Small intestine (tissue), 7 donors: ENCODE data around the gene SUGCT. TPM values are rescaled to one million over a fixed set of nuclear protein-coding genes. Genes with fewer than 3 reads are reported as not detected.
"Not testable (repeated sequence)": the region's sequence is repeated elsewhere in the genome, so short reads cannot be mapped to it uniquely, and the experiment has no call there.

ENCODE experiments used
- DNase-seq, 2 donors: peaks; one replicate each; pipeline versions ENCODE4 v3.0.0 to v3.0.0-alpha.2; 2013
- FAIRE-seq: peaks from 2 replicates; lab custom pipeline; 2012; peaks lifted over from hg19 to GRCh38; lab: Jason Lieb, UNC
- H3K27ac ChIP-seq, 3 donors: one replicate each; pipeline ENCODE4 v1.5.1; 2013; ENCODE audit warnings: low read length in 2 of 3, mild to moderate bottlenecking in 2 of 3, control low read depth in 1 of 3, inconsistent platforms in 1 of 3, low read depth in 1 of 3, moderate library complexity in 1 of 3
- H3K27me3 ChIP-seq, 3 donors: one replicate each; pipeline ENCODE4 v1.6.1; 2013; ENCODE audit warnings: low read length in 3 of 3, inconsistent platforms in 1 of 3; ENCODE audit not compliant: control insufficient read depth in 3 of 3, insufficient read depth in 3 of 3
- H3K36me3 ChIP-seq, 3 donors: one replicate each; pipeline ENCODE4 v1.6.1; 2013; ENCODE audit warnings: low read length in 3 of 3, inconsistent platforms in 1 of 3, low read depth in 1 of 3, mild to moderate bottlenecking in 1 of 3, moderate library complexity in 1 of 3; ENCODE audit not compliant: control insufficient read depth in 3 of 3, insufficient read depth in 2 of 3
- H3K4me1 ChIP-seq, 3 donors: one replicate each; pipeline ENCODE4 v1.6.1; 2013; ENCODE audit warnings: low read length in 2 of 3, inconsistent platforms in 1 of 3, low read depth in 1 of 3, mild to moderate bottlenecking in 1 of 3, moderate library complexity in 1 of 3; ENCODE audit not compliant: control insufficient read depth in 3 of 3, insufficient read depth in 2 of 3
- H3K4me3 ChIP-seq, 3 donors: one replicate each; pipeline ENCODE4 v1.5.1; 2013; ENCODE audit warnings: low read length in 3 of 3, control low read depth in 1 of 3, inconsistent platforms in 1 of 3, low read depth in 1 of 3, mild to moderate bottlenecking in 1 of 3, moderate library complexity in 1 of 3
- H3K9me3 ChIP-seq, 2 donors: one replicate each; pipeline ENCODE4 v1.6.1; 2013; ENCODE audit warnings: low read depth in 1 of 2, low read length in 1 of 2; ENCODE audit not compliant: control insufficient read depth in 2 of 2, insufficient read depth in 1 of 2
- WGBS, 3 donors: extraction: QIAGEN DNeasy Blood & Tissue Kit; methylation state at CpG; one replicate each; pipeline ENCODE4 v1.1.7; 2013; 5-methylcytosine and 5-hydroxymethylcytosine counted together
- polyA plus RNA-seq, 4 donors: library from polyadenylated mRNA; stranded (reverse) in 3 of 4; unstranded in 1 of 4; fragments of 200-250 nt in 3 of 4; fragments of 120-200 nt in 1 of 4; gene quantifications; one replicate each; pipeline versions ENCODE4 v1.2.1 to v1.2.3, GENCODE V29; 2013
- donor health status: healthy with polysubstance abuse.
- donor health status: control.
- donor health status: control.
- donor health status: Bipolar disorder and iron deficiency.
- donor health status: healthy.

Gene SUGCT
- polyA plus RNA-seq, 4 donors: 0.54 to 26.9 (median 2.5) TPM

DNA sequence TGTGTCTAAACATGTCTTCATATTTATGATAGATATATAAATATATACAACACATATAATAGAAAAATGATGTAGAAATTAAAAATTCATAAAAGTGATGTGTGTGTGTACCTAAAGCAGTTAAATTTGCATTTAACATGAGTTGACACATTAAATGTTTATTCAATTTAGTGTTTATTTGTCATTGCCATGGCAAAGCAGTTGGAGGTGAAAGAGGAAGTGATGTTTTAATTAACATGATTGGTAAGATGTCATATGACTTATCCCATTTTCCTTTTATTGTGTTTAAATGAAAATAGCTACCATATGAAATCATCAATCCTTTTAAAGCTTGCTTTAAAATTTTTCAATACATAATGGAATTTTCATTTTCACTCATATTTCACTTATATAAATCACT lies 452.6 kb downstream of the SUGCT start:
- peaks cover 0 to 7% of the 10 kb centered on the region in 2 donors for H3K9me3 ChIP-seq
- H3K4me3 ChIP-seq: no peak overlapping the region
- FAIRE-seq: no peak
- H3K4me1 ChIP-seq: no peaks in the 10 kb centered on the region
- no peak overlapping the region for H3K27ac ChIP-seq
- no peaks in the 10 kb centered on the region for H3K27me3 ChIP-seq
- H3K36me3 ChIP-seq: no peaks in the 10 kb centered on the region
- DNase-seq: no peak

DNA sequence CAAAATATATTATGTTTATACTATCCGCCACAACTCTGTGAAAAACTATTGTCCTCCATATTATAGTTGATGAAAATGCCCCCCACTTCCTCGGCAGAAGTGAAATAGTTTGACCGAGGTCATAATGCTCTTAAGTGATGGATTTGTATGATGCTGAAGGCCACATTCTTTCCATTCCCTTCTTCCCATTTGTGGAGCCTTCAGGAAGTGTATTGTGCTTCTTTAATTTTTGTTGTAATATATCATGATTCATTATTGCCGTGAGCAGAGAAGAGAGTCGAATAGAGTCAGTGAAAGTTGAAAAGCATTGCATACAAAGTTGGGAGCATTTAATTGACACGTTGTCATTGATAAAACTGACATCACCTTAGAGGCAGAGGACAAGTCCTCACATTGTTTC lies 460.3 kb downstream of the SUGCT start:
- Histone ChIP-seq H3K27ac (no peak overlapping the region), H3K36me3 (no peaks in the 10 kb centered on the region), H3K9me3 (peaks cover 0 to 4% of the 10 kb centered on the region in 2 donors), H3K4me3 (no peak overlapping the region), H3K27me3 (no peaks in the 10 kb centered on the region), H3K4me1 (no peaks in the 10 kb centered on the region)
- WGBS, 3 donors: 79 to 88% (median 88%) methylated on average over 6 of the region's 6 CpGs
- FAIRE-seq (no peak), DNase-seq (no peak)

GRCh38 chr7:40595832-40596231 lies 461.0 kb downstream of the SUGCT start:
- H3K27me3 ChIP-seq: no peaks in the 10 kb centered on the region
- 66 to 99% (median 91%) methylated on average over 2 of the region's 2 CpGs for WGBS, 3 donors
- H3K36me3 ChIP-seq: no peaks in the 10 kb centered on the region
- H3K4me1 ChIP-seq: no peaks in the 10 kb centered on the region
- FAIRE-seq (no peak), DNase-seq (no peak)
- H3K27ac ChIP-seq: no peak overlapping the region
- no peak overlapping the region for H3K4me3 ChIP-seq
- no peaks in the 10 kb centered on the region for H3K9me3 ChIP-seq

DNA sequence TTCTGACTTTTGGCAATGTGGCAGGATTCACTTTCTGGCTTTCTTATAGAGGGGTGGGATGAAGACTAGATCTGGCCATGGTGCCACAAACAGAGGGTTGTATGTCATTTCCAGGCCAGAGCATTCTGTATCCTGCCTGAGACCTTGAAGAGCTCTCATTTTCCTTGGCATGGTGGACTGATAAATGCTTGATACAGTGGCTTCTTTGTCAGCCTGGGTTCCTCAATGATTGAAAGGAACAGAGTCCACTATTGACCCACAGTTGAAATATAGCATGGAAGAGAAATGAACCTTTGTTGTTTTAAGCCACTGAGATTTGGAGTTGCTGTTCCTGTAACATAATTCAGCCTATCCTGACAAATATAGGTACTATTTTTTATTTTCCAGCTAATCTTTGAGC lies 462.7 kb downstream of the SUGCT start:
- FAIRE-seq (no peak), DNase-seq (no peak)
- Histone ChIP-seq H3K27ac (no peak overlapping the region), H3K36me3 (no peaks in the 10 kb centered on the region), H3K9me3 (no peaks in the 10 kb centered on the region), H3K27me3 (no peaks in the 10 kb centered on the region), H3K4me3 (no peak overlapping the region), H3K4me1 (no peaks in the 10 kb centered on the region)

DNA sequence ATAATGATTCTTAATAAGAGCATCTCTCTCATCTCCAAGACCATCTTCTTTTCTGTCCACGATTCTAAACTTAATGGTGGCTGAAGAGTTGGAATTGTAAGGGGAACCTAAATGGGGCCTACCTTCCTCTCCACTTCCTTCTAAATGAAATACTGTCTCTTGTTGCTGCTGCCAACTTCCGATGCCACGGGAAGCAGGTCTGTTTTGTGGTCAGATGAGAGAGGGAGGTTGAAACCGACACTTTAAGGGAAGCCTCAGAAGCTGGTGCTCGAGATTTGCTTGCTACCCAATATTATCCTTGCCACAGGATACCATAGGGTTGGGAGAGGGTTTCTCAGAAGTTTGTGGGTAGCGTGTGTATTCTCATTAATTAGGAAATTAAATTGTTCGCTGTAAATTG lies 464.1 kb downstream of the SUGCT start:
- Histone ChIP-seq H3K4me1 (no peaks in the 10 kb centered on the region), H3K4me3 (no peak overlapping the region), H3K36me3 (no peaks in the 10 kb centered on the region), H3K27ac (no peak overlapping the region), H3K9me3 (no peaks in the 10 kb centered on the region), H3K27me3 (no peaks in the 10 kb centered on the region)
- DNase-seq (no peak), FAIRE-seq (no peak)
- WGBS, 3 donors: 66 to 84% (median 75%) methylated on average over 7 of the region's 7 CpGs

DNA sequence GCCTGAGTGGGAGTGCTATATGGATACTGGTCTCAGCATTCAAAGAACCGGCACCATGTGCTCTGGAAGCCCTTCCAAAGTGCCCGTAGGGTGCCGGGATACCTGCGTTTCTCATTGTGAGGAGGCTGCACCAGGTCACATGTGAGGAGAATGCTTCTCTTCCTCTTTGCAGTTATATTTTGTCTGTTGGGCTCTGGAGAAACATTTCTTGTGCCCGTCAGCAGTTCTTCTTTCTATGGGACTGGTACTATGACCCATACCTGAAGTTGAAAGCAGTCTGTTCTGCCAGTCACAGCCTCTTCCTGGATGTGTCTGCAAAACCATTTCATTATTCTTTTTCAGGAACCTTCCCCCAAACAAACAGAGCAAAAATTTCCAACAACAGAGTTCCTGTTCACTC lies 465.0 kb downstream of the SUGCT start:
- no peaks in the 10 kb centered on the region for H3K27me3 ChIP-seq
- H3K9me3 ChIP-seq: no peaks in the 10 kb centered on the region
- H3K4me3 ChIP-seq: no peak overlapping the region
- DNase-seq (no peak), FAIRE-seq (no peak)
- 77 to 89% (median 81%) methylated on average over 5 of the region's 5 CpGs for WGBS, 3 donors
- H3K36me3 ChIP-seq: no peaks in the 10 kb centered on the region
- no peak overlapping the region for H3K27ac ChIP-seq
- H3K4me1 ChIP-seq: no peaks in the 10 kb centered on the region

DNA sequence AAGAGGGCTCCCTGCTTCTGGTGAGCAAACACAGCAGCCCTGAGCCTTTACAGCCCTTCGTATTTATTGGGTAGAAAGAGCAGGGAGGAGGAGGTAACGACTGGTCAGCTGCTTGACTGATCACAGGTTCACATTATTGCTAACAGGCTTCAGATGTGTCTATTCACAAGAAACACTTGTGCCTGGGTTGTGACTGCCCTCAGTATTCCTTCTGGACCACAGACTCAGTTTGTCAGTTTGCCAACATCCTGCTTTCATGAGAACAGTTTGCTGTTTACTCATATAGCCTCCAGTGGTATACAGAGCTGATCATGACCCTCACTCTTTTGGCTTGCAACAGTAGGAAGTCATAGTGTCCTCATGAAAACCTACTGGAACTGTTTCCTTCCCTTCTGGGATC lies 467.5 kb downstream of the SUGCT start:
- not testable (repeated sequence) for FAIRE-seq, H3K4me3 ChIP-seq, DNase-seq, H3K27ac ChIP-seq, H3K9me3 ChIP-seq, H3K27me3 ChIP-seq, H3K36me3 ChIP-seq, H3K4me1 ChIP-seq
- 77 to 90% (median 90%) methylated on average over 2 of the region's 2 CpGs for WGBS, 3 donors

- H3K36me3 ChIP-seq: no peaks in the 10 kb centered on the region
- no peaks in the 10 kb centered on the region for H3K27me3 ChIP-seq
- no peak for FAIRE-seq
- peak; percentile 40 to 58 for DNase-seq
- H3K4me3 ChIP-seq: no peak overlapping the region
- H3K27ac ChIP-seq: no peak overlapping the region
- H3K4me1 ChIP-seq: no peaks in the 10 kb centered on the region
- H3K9me3 ChIP-seq: no peaks in the 10 kb centered on the region
- WGBS, 3 donors: 36 to 42% (median 38%) methylated on average over 17 of the region's 17 CpGs
Observed at GRCh38 chr7:40604601-40605438, 470.0 kb downstream of the SUGCT start.
